NK-92 (cell line): Measurements from ENCODE around the gene DAGLA.

ENCODE experiments used
- DNase-seq: peaks from one replicate; lab custom pipeline; 2025; ENCODE audit not compliant: unreplicated experiment; lab: John Stamatoyannopoulos, UW

DAGLA gene

GRCh38 chr11:61760946-61761345, 80.8 kb downstream of the DAGLA start:
- DNase-seq: no peak

- DNase-seq: no peak
Observed at GRCh38 chr11:61761440-61762222, 81.4 kb downstream of the DAGLA start.

DNA sequence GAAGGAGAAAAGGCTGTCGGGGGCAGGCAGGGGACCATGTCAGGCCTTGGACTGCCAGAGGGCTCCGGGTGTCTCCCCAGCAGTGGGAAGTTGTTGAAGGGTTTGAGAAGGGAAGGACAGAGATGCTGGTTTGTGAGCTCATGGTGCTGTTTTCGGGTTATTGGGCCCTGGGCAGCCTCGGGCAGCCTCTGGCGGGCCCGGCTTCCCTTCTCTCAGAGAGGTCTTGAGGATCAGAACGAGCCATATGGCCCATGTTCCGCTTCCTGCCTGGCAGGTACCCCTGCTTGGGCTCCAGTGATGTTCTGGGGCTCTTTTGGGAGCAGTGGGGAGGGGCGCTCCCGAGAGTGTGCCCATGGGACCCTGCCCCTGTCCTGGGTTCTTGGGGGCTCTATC, 82.0 kb downstream of the DAGLA start:
- no peak for DNase-seq

DNA sequence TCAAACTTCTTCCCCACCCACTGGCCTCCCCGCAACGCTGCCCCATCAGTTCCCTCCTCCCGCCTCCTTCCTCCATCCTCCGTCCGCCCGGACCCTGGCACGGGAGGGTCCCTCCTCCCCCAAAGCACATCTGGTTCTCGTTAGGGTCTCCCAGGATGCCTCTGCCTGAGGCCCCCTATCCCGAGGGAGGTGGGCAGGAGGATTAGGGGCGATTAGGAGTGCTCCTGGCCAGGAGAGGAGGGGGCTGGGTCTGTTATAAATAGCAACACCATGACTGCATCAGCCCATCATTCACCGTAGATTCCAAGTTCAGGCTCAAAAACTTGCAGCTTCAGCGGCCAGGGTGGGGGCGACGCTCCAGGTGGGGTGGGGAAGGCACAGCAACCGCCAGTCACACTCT, 82.6 kb downstream of the DAGLA start:
- DNase-seq: no peak

GRCh38 chr11:61763930-61764605, 83.9 kb downstream of the DAGLA start:
- DNase-seq: no peak

DNA sequence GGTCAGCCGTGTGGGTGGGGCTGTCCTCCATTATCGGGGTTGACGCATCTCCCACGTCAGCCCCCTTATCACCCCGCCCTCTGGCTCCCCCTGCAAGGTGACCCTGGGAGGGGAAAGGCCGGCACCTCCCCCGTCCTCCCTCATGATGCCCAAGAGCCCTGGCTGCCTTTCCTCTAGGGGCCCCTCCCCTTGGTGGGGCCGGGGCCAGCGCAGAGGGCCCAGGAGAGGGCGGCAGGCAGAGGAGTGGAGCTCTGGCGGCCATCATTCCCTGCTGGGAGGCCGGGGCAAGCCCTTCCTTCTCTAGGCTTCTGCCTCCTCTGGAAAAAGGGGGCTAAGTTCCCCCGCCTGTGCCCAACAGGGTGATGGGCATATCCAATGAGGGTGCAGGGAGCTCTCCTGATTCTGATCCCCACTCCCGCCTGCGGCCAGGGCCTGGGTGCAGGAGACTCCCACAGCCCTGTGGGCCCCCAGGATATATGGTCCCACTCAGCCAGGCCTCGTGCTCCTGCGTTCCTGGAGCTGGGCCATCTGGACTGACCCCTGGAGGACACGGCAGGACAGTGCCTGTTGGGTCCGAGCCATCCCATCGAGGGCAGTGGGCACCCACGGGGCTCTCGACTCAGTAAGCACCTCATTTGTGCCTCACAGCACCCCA, 84.5 kb downstream of the DAGLA start:
- DNase-seq: no peak

DNA sequence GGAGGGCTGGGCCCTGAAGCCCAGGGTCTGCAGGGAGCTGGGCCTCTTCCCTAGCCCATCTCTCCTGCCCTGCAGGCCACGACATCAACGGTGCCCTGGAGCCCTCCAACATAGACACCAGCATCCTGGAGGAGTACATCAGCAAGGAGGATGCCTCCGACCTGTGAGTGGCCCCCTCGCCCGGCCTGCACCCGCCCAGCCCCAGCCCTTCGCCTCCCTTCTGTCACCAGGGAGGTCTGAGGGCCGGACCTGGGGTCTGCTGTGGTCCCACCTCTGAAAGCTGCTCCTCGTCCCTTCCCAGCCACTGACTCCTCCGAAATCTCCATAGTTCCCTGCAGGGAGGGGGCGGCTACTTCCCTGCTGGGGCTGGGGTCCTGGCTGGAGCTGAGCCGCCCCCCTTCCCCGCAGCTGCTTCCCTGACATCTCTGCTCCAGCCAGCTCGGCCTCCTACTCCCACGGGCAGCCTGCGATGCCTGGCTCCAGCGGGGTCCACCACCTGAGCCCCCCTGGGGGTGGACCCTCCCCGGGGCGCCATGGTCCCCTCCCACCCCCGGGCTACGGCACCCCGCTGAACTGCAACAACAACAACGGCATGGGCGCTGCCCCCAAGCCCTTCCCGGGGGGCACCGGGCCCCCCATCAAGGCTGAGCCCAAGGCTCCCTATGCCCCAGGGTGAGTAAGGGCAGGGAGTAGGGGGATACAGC, 85.5 kb downstream of the DAGLA start:
- no peak for DNase-seq

GRCh38 chr11:61766353-61766841, 86.2 kb downstream of the DAGLA start:
- DNase-seq: no peak

DNA sequence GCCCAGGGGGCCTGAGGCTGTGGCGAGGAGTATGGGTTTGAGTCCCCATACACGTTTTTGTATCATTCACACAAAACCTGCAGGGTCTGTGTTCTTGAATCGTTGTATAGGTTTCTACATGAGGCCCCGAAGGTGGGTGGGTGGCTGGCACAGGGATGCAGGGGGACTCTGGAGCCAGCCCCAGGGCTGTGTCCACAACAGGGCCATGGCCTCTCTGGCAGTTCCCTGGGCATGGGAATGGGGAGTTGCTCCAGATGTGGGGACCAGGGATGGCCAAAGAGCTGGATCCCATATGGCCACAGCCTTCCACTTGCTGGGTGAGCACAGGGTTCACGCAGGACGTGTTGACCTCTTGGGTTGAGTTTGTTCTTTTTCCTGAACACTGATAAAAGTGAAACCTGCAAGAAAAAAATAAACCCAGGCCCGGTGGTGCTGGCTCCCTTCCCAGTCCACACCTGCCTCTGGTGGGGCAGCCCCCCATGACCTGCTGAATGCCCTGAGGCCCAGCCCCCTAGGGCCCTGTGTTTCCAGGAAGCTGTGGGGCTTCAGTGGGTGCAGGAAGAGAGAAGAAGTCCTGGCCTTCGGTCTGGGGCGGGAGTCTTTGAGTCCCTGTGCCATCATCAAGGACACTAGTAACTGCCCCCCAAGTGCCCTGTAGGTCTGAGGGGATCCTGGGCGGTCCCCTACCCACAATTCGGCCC, 88.3 kb downstream of the DAGLA start:
- no peak for DNase-seq

DNA sequence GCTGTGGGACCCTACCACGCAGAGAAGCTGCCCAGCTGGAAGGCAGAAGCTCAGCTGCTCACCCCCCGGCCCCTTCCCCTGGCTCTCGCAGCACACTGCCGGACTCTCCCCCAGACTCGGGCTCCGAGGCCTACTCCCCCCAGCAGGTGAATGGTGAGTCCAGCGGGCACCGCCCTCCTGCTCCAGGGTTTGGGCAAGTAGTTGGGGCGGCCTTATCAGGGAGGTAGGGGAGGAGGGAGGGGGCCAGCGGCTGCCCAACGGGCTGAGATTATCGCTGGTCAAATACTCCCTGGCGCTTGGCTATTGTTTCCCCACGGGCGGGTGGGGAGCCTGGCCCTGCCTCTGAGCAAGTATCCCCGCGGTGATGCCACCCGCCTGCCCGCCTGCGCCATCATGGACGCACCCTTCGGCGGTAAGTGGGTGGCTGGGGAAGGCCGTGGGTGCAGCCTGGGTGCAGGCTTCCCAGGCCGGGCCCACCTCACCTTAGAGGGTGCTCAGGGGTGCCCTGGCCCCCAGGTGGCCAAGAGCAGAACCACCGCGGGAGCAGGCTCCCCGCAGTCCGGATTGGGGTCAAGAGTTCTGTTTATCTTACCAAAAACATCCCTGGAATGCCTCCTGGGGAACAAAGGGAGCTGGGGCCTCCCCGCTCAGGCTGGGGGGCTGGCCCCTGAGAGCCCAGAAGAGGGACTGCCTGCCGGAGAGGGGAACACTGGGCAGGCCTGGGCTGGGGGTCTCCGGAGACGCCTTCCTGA, 89.2 kb downstream of the DAGLA start:
- DNase-seq: no peak

GRCh38 chr11:61769946-61770683, 89.9 kb downstream of the DAGLA start:
- no peak for DNase-seq

GRCh38 chr11:61771195-61771894, 91.2 kb downstream of the DAGLA start:
- DNase-seq: no peak

DNA sequence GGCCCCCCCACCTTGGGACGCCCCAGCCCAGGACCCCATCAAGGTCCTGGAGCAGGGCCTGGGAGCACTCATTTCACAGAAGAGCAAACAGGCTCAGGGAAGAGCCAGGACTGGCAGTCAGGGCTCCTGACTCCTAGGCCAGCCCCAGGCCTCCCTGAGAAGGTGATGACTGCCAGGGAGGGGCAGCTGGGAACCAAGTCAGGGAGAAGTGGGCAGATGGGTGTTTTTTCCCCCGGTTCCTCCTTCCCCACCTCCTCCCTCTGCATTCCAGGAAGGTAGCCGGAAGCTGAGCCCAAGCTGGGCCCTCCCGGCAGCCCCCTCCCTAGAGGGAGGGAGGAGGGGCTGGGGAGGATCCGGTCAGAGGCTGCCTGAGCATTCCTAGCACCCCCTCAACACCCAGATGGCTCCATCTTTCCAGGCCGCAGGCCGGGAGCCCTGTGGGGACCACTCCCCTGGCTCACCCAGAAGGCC, 91.8 kb downstream of the DAGLA start:
- DNase-seq: no peak

- no peak for DNase-seq
Observed at GRCh38 chr11:61773356-61773755, 93.2 kb downstream of the DAGLA start.

- no peak for DNase-seq
Observed at GRCh38 chr11:61773809-61774208, 93.6 kb downstream of the DAGLA start.

GRCh38 chr11:61774411-61774810, 94.2 kb downstream of the DAGLA start:
- no peak for DNase-seq

- no peak for DNase-seq
Observed at GRCh38 chr11:61775106-61775505, 94.9 kb downstream of the DAGLA start.
